ENCODE data around the gene IP6K3.

The IP6K3 gene, protein sequence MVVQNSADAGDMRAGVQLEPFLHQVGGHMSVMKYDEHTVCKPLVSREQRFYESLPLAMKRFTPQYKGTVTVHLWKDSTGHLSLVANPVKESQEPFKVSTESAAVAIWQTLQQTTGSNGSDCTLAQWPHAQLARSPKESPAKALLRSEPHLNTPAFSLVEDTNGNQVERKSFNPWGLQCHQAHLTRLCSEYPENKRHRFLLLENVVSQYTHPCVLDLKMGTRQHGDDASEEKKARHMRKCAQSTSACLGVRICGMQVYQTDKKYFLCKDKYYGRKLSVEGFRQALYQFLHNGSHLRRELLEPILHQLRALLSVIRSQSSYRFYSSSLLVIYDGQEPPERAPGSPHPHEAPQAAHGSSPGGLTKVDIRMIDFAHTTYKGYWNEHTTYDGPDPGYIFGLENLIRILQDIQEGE

DNA sequence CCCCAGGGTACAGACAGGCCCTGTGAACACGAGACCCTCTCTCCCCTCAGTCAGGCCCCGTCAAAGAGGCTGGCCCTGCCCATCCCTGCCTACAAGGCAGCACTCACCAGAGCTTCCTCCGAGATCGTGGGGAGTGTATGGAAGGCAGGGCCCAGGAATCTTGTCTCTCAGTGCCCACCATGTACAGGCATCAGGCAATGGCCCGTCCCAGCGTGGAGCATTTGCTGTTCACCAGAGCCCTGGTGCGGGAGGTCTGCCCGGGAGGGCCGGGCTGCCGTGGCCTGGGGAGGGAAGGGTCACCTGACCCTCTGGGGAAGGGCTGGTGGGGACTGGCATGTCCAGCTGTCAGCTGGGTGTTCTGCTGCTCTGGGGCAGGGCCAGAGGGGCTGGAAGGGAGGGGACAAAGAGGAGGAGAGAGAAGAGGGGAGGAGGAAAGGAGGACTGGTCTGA lies at the start of gene IP6K3:
IP6K3 (minus strand) TSS at position 255 of the 450 bp plus-strand sequence. CDS start 11,429 bp downstream, outside the sequence.
- intact Hi-C loops (cut with DNase I) = no loop called here
- peak; percentile 74 to 98 (median 90) for DNase-seq

DNA sequence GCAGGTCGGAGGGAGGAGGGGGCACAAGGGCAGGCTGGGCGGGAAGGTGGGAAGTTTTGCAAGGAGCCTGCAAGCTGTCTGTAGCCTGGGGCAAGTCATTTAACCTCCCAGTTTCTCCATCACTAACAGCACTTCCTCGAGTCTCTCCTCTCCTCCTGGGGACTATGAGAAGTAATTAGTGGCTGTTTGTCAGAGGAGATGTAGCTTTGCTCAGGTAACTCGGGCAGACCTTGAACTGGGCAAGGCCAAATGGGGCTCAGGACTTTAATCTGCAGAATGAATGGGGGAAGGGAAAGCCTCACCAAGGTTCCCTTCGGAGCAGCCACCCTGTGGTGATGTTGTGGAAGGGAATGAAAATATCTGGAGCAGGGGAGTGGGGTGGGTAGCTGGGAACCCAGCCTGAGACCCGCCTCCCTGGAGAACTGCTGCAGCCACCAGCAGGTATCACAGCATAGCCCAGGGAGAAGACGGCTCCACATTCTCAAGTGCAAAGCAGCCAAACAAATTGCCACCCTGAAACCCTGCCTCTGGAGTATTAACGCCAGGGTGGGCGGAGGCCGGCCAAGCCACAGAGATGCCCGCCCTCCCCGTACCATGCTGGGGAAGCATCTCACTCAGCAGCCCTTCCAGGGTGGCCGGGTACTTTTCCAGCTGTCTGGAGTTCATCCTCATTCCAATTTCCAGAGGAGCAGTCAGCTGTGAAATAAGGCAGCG lies 48.4 kb upstream of the IP6K3 start:
- DNase-seq = no peak
- intact Hi-C loops (cut with DNase I) = no loop called here

DNA sequence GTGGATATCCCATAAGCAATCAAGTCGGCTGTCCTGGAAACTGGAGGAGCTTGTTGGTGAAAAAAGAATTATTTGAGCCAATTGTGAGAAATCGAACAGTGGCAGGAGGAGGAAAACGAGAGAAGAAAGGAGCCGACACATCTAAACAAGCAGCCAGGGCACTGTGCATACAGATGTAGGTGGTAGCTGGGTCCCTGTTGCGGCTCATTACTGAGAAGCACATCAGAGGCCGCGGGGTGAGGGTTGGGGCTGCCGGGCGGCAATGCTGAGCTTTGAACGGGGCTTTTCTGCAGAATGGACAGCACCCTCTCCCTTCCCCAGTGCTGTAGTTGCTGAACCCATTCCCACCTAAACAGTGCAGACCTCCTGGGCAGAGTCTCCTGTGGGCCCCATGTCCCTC lies 46.3 kb upstream of the IP6K3 start:
- intact Hi-C loops (cut with DNase I) = no loop called here
- DNase-seq = no peak

DNA sequence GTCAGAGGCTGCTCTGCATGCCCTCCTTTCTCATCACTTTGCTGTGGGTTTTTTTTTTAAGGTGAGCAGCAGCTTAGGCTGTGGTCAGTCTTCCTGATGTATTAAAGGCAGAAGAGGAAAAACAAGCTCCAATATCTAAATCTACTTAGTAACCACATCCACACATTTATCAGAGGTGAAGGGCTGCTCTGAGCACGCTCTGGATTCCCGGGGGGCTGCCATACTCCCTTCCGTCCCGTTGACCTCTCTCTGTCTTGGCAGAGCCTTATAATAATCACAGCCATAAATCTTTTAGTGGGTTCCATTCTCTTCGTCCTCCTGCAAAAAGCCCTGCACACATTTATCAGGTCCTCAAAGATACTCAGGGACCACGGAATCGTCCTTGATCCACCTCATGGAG lies 44.9 kb upstream of the IP6K3 start:
- no peak for DNase-seq
- intact Hi-C loops (cut with DNase I) = no loop called here

DNA sequence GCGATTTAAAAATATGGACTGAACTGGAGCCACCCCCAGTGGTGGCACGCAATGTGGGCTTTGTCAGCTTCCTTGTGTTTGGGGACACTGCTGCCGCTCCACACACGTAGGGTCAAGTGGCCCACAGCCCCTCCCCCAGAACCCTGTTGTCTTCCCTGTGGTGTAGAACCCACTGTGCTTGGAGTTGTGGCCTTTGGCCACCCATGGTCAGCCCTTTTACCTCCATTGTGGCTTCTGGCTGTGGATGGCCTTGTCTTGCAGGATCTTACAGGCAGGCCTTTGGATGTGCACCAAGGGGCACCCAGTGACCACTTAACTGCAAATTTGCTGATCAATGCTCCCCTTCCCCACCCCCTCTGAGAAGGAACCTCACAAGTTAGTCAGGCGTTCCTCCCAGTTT lies 44.2 kb upstream of the IP6K3 start:
- DNase-seq = no peak
- intact Hi-C loops (cut with DNase I) = no loop called here

DNA sequence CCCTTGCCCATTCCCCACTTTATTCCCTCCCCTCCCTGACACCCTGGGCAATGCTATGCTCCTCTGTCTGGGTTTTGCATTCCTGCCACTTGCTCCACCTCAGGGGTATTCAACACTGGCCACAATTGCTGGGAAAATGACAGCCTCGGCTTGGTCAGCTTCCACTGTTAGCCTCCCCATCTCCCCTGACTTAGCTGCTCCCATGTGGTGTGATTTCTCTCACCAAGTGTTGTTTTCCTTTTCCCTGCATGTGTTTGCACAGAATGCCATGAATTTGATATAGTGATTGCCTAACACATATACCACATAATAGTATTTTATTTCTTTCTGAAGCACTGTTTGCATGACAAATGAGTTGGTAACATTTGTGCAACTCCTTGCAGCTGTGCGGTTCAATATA lies 43.7 kb upstream of the IP6K3 start:
- no peak for DNase-seq
- intact Hi-C loops (cut with DNase I) = no loop called here

DNA sequence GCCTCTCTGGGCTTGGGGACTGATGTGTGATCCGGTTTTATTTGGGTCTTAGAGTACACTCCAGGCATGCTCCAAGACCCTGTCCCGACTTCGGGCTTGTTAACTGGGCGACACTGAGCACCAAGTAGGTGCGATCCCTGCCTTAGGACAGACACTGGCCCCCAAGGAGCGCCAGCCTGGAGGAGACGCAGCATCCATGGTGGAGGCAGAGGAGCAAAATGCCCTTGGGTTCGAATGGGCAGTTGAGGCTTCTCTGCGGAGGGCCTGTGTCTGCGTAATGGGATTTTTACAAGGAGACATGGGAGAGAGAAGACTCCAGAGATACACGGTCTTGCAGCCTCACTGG lies 42.8 kb upstream of the IP6K3 start:
- intact Hi-C loops (cut with DNase I) = no loop called here
- peak in 2 of 42 donors; percentile 4 to 27 for DNase-seq

DNA sequence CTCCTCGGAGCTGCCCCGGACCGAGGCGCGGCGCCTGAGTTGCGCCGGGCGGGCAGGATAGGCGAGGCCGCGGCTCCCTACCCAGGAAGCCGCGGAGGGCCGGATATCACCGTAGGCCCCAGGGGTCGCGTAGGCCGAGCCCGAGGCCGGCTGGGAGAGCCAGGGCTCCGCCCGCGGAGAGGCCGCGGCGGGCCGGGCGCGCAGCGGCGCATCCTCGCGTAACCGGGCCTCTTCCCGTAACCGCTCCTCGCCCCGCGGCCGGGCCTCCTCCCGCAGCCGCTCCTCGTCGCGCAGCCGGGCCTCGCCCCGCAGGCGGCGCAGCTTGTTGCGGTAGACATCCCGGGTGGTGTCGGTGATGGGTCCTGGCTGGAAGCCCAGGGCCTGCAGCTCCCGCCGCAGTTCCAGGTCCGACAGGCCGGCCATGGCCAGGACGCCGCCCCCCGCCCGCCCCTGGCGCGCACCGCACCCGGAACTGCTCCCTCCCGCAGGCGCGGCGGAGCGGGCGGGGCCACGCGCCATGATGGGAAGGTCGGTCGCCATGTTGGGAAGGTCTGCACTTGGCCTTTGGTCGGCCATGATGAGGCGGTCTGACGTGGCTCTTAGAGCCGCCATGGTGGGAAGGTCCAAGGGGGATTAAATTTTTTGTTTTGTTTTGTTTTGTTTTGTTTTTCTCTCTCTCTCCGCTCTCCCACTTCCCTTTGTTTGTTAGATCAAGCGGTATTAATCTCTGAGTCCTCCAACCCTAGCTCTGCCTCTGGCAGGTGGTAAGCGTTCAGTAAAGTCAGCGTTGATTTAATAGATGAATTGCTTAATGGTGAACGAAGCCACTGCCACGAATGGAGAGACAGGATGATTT lies 42.2 kb upstream of the IP6K3 start, which contains the start of gene LEMD2:
LEMD2 (minus strand) TSS at position 437 of the 856 bp plus-strand sequence; CDS start at position 423, 14 bp downstream.
- intact Hi-C loops (cut with DNase I) = no loop called here
- peak; percentile 80 to 97 (median 95) for DNase-seq

DNA sequence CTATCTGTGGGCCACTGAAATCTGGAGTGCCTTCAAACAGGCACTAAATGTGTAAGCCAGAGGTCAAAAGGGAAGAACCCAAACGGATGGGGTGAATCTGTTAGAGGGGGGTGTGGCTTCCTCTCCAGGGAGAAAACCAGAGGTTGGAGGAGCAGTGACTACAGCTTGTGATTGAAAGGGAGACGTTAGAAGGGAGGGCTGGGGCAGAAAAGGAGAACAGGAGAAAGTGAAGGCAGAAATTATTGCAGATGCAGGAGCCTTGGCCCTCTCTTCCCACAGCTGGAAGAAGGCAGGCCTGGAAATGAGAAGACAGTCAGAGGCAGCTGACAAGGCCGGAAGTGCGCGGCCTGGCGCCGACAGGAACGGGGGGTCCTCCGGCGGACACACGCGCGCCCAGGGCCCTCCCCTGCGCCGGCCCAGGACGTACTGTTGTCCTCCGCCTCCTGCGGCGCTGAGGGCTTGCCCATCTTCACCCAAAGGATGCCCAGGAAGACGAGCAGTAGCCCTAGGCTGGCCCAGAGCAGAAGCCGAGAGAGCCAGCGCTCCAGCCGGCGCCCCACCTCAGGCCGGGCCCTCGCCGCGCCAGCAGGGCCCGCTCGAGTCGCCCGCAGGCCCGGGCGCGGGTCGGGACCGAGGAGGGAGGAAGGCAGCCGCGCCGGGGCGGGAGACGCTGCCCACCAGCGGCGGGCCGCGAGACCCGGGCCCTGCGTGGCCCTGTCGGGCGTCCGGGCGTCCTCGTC lies 41.4 kb upstream of the IP6K3 start:
- intact Hi-C loops (cut with DNase I) = no loop called here
- DNase-seq = peak; percentile 27 to 84 (median 70)

DNA sequence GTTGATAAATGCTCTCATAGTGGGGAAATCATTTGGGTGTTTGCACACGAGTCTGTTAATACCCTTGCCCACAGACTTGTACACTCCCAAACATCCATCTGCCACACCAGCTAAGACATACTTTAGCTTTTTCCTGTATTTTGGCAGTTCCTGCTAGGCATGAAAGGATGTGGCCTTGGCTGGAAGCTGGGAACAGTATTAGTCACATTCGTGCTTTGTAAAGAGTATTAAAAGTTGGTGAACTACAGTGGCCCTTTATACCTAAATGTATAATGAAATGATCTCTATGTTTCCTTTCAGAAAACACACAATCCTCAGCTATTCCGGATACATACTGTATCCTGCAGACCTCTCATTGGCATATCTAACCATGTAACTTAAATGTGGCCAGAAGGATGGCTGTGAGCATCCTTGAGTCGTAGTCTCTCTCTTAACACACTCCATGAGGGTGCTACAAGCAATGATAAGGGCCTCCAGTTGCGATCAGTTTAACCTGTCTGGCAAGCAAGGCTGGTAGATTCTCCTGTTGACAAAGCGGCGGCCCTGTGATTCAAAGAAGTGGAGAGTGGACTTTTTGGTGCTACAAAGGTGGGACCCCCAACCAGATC lies 40.7 kb upstream of the IP6K3 start:
- intact Hi-C loops (cut with DNase I) = no loop called here
- no peak for DNase-seq

DNA sequence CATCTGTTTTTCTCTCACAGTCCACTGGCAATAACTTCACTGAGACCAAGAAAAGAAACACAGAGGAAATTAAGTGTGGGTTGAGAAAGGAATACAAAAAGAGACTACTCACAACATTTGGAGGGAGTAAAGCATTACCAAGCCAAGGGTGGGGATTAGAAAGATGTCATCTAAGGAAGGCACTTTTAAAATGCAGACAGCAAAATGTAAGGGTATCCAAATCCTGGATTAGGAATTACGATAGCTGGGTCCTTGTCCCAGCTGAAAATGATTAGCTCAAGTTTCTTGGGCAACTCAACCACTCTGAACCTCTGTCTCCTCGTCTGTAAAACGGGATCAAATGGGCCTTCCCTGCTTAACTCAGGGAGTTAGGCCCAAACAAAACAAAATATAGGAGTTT lies 40.0 kb upstream of the IP6K3 start:
- intact Hi-C loops (cut with DNase I) = no loop called here
- DNase-seq = no peak

DNA sequence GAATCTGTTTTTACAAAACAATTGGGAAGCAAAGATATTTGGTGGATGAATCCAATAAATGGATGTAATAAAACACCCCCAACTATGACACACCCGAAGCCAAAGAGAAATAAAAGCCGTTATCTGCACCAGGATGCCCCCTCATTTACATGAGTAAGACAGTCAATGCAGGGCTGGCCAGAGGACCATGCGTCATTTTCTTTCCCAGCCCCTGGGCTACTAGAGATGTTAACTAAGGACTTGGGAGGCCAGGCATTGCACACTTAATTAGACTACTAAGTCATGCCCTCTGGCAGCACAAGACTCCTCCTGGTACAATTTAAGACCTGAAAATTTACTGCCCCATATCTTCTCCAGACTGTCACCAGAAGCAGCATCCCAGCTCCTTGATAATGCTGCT lies 39.1 kb upstream of the IP6K3 start:
- no peak for DNase-seq
- intact Hi-C loops (cut with DNase I) = no loop called here

DNA sequence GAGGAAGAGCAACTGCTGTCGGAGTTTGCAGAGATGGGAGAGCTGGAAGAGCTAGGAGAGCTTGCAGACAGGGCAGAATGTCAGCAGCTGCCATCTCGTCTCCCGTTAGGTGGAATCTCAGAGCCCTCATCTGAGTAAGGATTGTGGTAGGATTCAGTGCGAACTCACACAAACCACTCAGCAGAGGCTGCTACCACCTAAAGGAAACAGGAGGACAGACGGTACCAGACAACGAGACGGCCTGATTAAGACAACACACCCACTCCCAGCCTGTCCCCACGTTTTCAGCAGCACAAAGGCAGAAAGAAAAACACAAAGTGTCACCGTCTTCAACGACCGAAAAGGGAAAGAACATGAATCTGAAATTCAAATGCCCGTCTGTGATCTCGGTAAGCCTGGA lies 38.1 kb upstream of the IP6K3 start:
- DNase-seq = peak in 10 of 42 donors; percentile 16 to 51 (median 34)
- intact Hi-C loops (cut with DNase I) = no loop called here

DNA sequence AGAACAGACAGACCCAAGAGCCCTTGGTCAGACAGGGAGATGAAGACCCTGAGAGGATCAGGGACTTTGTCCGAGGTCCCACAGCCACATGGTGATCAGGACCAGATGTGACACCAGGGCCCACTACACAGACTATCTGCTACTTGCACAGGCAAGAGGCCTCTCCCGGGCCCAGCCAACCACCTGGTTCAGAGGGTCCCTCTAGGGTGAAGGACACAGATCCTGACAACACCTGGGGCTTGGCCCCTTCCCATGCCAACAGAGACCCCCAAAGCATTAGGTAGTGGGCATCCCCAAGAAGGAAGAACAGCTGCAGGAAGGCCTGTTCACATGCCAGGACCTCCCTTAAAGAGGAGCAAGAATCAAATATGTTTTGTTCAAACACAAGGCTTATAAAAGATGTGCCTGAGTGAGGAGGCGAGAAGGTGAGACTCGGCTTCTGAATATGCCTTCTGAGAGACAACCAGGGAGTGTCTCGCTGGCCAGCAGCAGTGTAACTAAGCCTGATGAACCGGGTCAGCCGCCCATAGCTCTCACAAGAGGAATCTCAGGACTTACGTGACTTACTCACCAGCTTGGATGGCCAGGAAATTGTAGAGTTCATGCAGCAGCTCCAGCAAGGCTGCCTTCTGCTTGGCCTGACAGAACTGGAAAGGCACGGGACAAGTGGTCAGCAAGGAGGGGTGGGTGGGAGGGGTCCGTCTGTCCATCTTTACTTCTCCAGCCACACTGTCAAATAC lies 37.2 kb upstream of the IP6K3 start:
- intact Hi-C loops (cut with DNase I) = no loop called here
- DNase-seq = no peak

DNA sequence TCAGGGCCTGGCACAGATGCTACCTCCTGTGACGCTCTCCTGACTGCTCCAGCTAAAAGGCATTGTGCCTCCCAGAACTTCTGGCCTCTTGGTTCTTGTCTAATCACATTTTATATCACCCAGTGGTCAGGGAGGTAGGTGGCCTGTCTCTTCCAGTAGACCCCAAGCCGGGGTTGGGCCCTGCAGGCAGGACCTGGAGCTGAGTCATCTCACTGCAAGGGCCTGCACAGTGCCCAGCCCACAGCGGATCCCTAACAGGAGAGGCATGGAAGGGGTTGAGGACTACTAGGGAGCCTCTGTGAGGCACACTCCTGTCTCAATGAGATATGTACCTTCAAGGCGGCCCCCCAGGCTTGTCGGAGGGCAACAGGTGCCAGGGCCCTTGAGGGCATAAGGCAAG lies 35.9 kb upstream of the IP6K3 start:
- intact Hi-C loops (cut with DNase I) = no loop called here
- no peak for DNase-seq

DNA sequence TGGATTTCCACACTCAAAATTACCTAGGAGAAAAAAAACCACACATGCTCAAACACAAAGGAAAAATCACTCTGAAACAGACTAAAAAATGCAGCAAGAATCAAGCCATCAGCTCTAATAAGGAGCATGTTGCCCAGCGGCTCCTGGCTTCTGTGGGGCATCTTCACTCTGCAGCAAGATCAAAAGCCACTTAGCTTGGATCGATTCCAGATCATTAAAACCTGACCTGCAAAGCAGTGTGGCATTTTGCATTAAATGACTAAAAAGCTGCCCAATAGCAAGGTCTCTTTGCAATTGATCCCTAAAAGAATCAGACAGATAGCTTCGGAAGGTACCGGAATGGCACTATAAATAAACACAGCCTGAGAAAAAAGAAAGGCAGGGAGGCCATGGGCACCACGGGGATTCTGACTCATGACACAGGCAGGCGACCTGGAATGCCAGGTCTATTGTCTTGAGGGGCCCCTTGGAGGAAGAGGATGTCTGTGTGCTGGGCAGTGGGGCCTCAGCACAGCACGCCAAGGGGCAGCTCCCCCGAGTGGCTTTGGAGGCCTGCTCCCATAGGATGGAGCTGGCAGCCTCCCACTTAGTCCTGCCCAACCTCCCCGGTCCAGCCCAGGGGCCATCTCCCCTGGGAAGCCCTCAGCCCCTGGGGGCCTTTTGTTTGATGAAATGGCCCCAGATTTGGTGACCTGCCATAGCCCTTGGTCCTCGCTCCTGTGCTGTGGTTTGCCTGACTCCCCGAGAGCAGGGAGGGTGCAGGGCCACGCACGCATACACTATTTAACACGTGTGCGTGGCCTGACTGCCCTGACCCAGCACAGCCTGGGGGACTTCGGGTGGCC lies 34.6 kb upstream of the IP6K3 start:
- intact Hi-C loops (cut with DNase I) = no loop called here
- no peak for DNase-seq

DNA sequence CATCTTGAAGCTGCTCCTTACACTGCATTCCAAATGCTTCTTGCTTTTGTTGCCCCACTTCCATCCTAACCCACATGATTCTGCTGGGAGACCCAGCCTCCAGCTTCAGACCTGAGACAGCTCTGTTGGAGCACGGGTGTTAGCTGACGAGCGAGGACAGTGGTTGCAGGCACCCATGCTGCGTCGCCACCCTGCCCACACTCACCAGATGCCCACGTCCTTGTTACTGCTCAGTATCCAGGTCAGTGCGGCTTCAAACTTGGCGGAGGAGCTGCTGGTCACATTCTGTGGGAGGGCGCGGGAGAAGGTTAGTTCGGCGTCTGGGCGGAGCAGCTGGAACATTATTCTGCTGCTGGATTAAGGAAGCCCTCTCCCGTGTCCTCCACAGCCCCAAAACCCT lies 33.2 kb upstream of the IP6K3 start:
- no peak for DNase-seq

More for the DNA sequence above, 33.2 kb upstream of the IP6K3 start:
- intact Hi-C loops (cut with DNase I) = no loop called here

All from head of caudate nucleus (tissue), 42 donors.